HCT116 (cell line): ENCODE measurements around the gene TLE3. TPM values are rescaled to one million over a fixed set of nuclear protein-coding genes. Genes with fewer than 3 reads are reported as not detected.
A peak's percentile ranks its signal among the peaks of the same experiment; 100 is the strongest.

ENCODE experiments used
- ATAC-seq: fragments of 200-7000 bp; cut with Tn5 transposase; 2 replicates; pipeline ENCODE4 v1.9.1; 2020; ENCODE audit warnings: mild to moderate bottlenecking, moderate library complexity
- BruUV-seq: library from RNA; stranded (reverse); fragments of 400-500 nt; replicated peaks from 2 replicates; lab custom pipeline; 2021; lab: Mats Ljungman, UMichigan
- CTCF ChIA-PET: fragments of 300-600 bp; sonication (Branson Sonifier 250); formaldehyde crosslinking; loops from one replicate; lab custom pipeline; 2021; ENCODE audit warnings: antibody characterized with exemption; lab: Charles Lee
- POLR2A ChIA-PET: fragments of 300-600, 350-600 bp; sonication (Branson Sonifier 250); formaldehyde crosslinking; loops from one replicate; lab custom pipeline; 2021; ENCODE audit warnings: antibody characterized with exemption; lab: Charles Lee
- RAD21 ChIA-PET, 2 experiments: fragments of 300-600 bp; sonication (Branson Sonifier 250); formaldehyde crosslinking; loops; one replicate each; lab custom pipeline; 2023; ENCODE audit warnings: low total read pairs in 2 of 2; ENCODE audit not compliant: uncharacterized antibody in 2 of 2, unreplicated experiment in 2 of 2, low non-redundant PET in 1 of 2; lab: Charles Lee
- DNase-seq: peaks from one replicate; pipeline ENCODE4 v3.0.0-alpha.2; 2010; ENCODE audit warnings: low read depth, low spot score
- H2AFZ ChIP-seq: fragments of 200-600 bp; shearing (Covaris generic), sonication (generic); 2 replicates; pipeline ENCODE4 v1.6.1; 2017; ENCODE audit warnings: low read depth, mixed run types, mixed read lengths, antibody characterized with exemption, low read length; ENCODE audit not compliant: poor library complexity, severe bottlenecking
- H3K27ac ChIP-seq: 2 replicates; pipeline ENCODE4 v1.5.1; 2012; ENCODE audit warnings: low read depth, low read length
- H3K27me3 ChIP-seq: fragments of 200-600 bp; sonication (generic); 2 replicates; pipeline ENCODE4 v1.6.1; 2016; ENCODE audit warnings: mixed run types, low read length, mixed read lengths; ENCODE audit not compliant: insufficient read depth
- H3K36me3 ChIP-seq, 2 experiments: fragments of 200-500 bp in 1 of 2; fragments of 200-600 bp in 1 of 2; sonication (Bioruptor generic) in 1 of 2; sonication (generic) in 1 of 2; 2 replicates each; pipeline versions ENCODE4 v1.5.1 to v1.6.1; 2014 to 2016; ENCODE audit warnings: low read length in 2 of 2, inconsistent platforms in 1 of 2, mixed read lengths in 1 of 2, mixed run types in 1 of 2; ENCODE audit not compliant: insufficient read depth in 2 of 2, control insufficient read depth in 1 of 2
- H3K4me1 ChIP-seq, 2 experiments: fragments of 200-600 bp in 1 of 2; sonication (generic) in 1 of 2; 2 replicates each; pipeline versions ENCODE4 v1.5.1 to v1.6.1; 2012 to 2017; ENCODE audit warnings: low read length in 2 of 2, inconsistent platforms in 1 of 2, mild to moderate bottlenecking in 1 of 2, mixed read lengths in 1 of 2, mixed run types in 1 of 2, moderate library complexity in 1 of 2; ENCODE audit not compliant: insufficient read depth in 2 of 2, control insufficient read depth in 1 of 2
- H3K4me2 ChIP-seq: fragments of 200-600 bp; sonication (generic); 2 replicates; pipeline ENCODE4 v1.6.1; 2017; ENCODE audit warnings: mixed run types, low read length, mixed read lengths
- H3K4me3 ChIP-seq, 2 experiments: fragments of 200-600 bp in 1 of 2; sonication (generic) in 1 of 2; replicated peaks in 1 of 2; 2 replicates each; pipeline ENCODE4 v1.5.1; 2011 to 2016; ENCODE audit warnings: low read length in 2 of 2, control low read depth in 1 of 2, low read depth in 1 of 2, mild to moderate bottlenecking in 1 of 2, mixed read lengths in 1 of 2, mixed run types in 1 of 2
- H3K79me2 ChIP-seq: fragments of 200-600 bp; sonication (generic); 2 replicates; pipeline ENCODE4 v1.6.1; 2017; ENCODE audit warnings: mild to moderate bottlenecking, mixed run types, low read length, moderate library complexity, mixed read lengths; ENCODE audit not compliant: insufficient read depth
- H3K9ac ChIP-seq: fragments of 200-600 bp; sonication (generic); 2 replicates; pipeline ENCODE4 v1.6.1; 2016; ENCODE audit warnings: low read length, mixed read lengths
- H3K9me2 ChIP-seq: fragments of 200-600 bp; sonication (generic), shearing (Covaris generic); 2 replicates; pipeline ENCODE4 v1.6.1; 2017; ENCODE audit warnings: mixed run types, mild to moderate bottlenecking, moderate library complexity; ENCODE audit not compliant: insufficient read depth
- H3K9me3 ChIP-seq, 2 experiments: fragments of 200-500 bp in 1 of 2; fragments of 200-600 bp in 1 of 2; sonication (Bioruptor generic) in 1 of 2; sonication (generic) in 1 of 2; 2 replicates each; pipeline ENCODE4 v1.6.1; 2014 to 2017; ENCODE audit warnings: low read length in 2 of 2, mixed read lengths in 2 of 2, inconsistent platforms in 1 of 2, low read depth in 1 of 2, mild to moderate bottlenecking in 1 of 2, mixed run types in 1 of 2, moderate library complexity in 1 of 2; ENCODE audit not compliant: control insufficient read depth in 1 of 2, insufficient read depth in 1 of 2
- H4K20me1 ChIP-seq: fragments of 200-600 bp; sonication (generic), shearing (Covaris generic); 2 replicates; pipeline ENCODE4 v1.6.1; 2017; ENCODE audit warnings: mixed run types, mild to moderate bottlenecking, moderate library complexity; ENCODE audit not compliant: insufficient read depth
- CTCF ChIP-seq, 3 experiments: fragments of 200-600 bp in 1 of 3; sonication (generic) in 1 of 3; IDR thresholded peaks in 2 of 3; conservative IDR thresholded peaks in 1 of 3; 2 replicates each; pipeline ENCODE4 v1.5.1; 2012 to 2017; ENCODE audit warnings: low read depth in 2 of 3, low read length in 2 of 3, antibody characterized with exemption in 1 of 3, borderline replicate concordance in 1 of 3, control low read depth in 1 of 3, mild to moderate bottlenecking in 1 of 3, mixed read lengths in 1 of 3, mixed run types in 1 of 3, moderate library complexity in 1 of 3; ENCODE audit not compliant: insufficient read depth in 1 of 3
- ELF1 ChIP-seq: IDR thresholded peaks from 2 replicates; pipeline ENCODE4 v1.6.1; 2012; ENCODE audit warnings: low read depth, borderline replicate concordance
- FOSL1 ChIP-seq: IDR thresholded peaks from 2 replicates; pipeline ENCODE4 v1.6.1; 2012; ENCODE audit warnings: low read depth
- JUND ChIP-seq: IDR thresholded peaks from 2 replicates; pipeline ENCODE4 v1.6.1; 2012
- RAD21 ChIP-seq: IDR thresholded peaks from 2 replicates; pipeline ENCODE4 v1.6.1; 2012; ENCODE audit warnings: low read depth, mild to moderate bottlenecking
- SRF ChIP-seq: IDR thresholded peaks from 2 replicates; pipeline ENCODE4 v1.6.1; 2012; ENCODE audit warnings: low read depth
- TCF7L2 ChIP-seq: IDR thresholded peaks from 2 replicates; pipeline ENCODE4 v1.7.0; 2011; ENCODE audit warnings: borderline replicate concordance, inconsistent platforms; ENCODE audit not compliant: insufficient read depth, insufficient read length; ENCODE audit errors: extremely low read depth
- intact Hi-C: fragments of 100-400 bp; cut with micrococcal nuclease; formaldehyde crosslinking; loops from 2 replicates; pipeline ENCODE4 v1.10.0; 2022
- total RNA-seq: library from RNA; stranded (reverse); gene quantifications from one replicate; pipeline ENCODE4 v1.2.1, GENCODE V29; 2021; ENCODE audit not compliant: unreplicated experiment

TLE3 gene
- total RNA-seq, 1 experiment from 2014 or later, result 53.9 TPM

DNA sequence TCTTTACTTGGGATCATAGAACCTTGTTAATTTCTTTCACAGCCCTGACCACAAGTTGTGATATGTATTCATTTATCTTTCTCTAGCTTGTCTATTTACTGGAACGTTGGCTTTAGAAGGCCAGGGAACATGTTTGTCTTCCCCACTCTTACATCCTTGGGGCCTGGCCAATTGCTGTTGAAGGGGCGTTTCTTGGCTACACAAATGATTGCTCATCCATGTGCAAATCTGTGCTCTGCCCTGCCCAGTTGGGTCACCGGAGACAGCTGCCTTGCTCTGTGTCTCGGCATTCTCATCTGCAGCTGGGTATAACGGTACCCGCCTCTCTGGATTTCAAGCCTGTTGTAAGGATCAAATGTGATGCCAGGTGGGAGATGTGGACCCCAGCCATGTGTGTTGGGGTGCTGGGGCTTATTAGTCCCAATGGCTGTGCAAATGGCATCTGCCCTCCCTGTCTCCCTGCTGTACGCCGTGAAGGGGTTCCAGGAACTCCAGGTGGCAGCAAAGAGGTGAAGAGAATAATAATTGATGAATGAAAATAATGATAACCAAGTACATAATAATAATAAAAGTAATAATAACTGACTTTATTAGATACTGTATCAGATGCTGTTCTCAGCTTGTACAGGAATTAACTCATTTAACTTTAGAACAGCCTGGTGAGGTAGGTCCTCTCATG, 24.0 kb upstream of the TLE3 start:
- Histone ChIP-seq H3K4me1 (no peaks in the 10 kb centered on the region), H3K36me3 (no peaks in the 10 kb centered on the region), H3K9ac (no peak overlapping the region), H2AFZ (no peak overlapping the region), H3K4me3 (no peak overlapping the region), H3K9me3 (no peaks in the 10 kb centered on the region), H3K79me2 (no peaks in the 10 kb centered on the region), H3K4me2 (no peak overlapping the region), H4K20me1 (no peaks in the 10 kb centered on the region), H3K27me3 (0 out of 2 replicates have a peak, but pooled peaks cover 7% of the 10 kb centered on the region), H3K9me2 (no peaks in the 10 kb centered on the region), H3K27ac (no peak overlapping the region)
- TF ChIP-seq FOSL1 (no peak), CTCF (IDR thresholded peaks at IDR 0.05 in 2 of 3, conservative IDR thresholded peaks at IDR 0.05 in 1 of 3; ENCODE audit: borderline replicate concordance in 1 of 3, insufficient read depth in 1 of 3, low read depth in 2 of 3, low read length in 2 of 3) (peak in 2 of 3 experiments; percentile 14 to 27; a peak in 1 of 6 replicates), ELF1 (no peak), JUND (no peak), RAD21 (peak; percentile 40; the same call in 1 of the 2 replicates), TCF7L2 (no peak), SRF (no peak)
- ChIA-PET CTCF (interaction anchor here (1.3 kb wide), 1 partner anchor 345 kb away, joined by 3 read pairs; no protein-coding TSS in a partner anchor), POLR2A (no interaction called here), RAD21 (no interaction called here)
- ATAC-seq (peak; percentile 59; the same call in 1 of the 2 replicates), DNase-seq (no peak)
- no TSS peak for BruUV-seq
- intact Hi-C loops, result loop anchor here (10.0 kb wide), 1 partner anchor 243 kb away; no protein-coding TSS in a partner anchor
